BLaER1 treated with 17β-estradiol and CSF1 and Interleukin-3, amounts not matched to agents 10 nM and 100 nM (cell line): ENCODE results near the gene MAGI2.

Experiments
- H3K27ac ChIP-seq, 11 experiments: shearing (Covaris generic); formaldehyde crosslinking; 2 replicates each; pipeline ENCODE4 v1.8.1; 2022
- H3K27me3 ChIP-seq, 11 experiments: shearing (Covaris generic); formaldehyde crosslinking; 2 replicates each; pipeline ENCODE4 v1.8.1; 2022
- H3K36me3 ChIP-seq, 11 experiments: shearing (Covaris generic); formaldehyde crosslinking; 2 replicates each; pipeline ENCODE4 v1.8.1; 2022
- H3K4me1 ChIP-seq, 10 experiments: shearing (Covaris generic); formaldehyde crosslinking; 2 replicates each; pipeline ENCODE4 v1.8.1; 2022
- H3K4me2 ChIP-seq, 11 experiments: shearing (Covaris generic); formaldehyde crosslinking; 2 replicates each; pipeline ENCODE4 v1.8.1; 2022
- H3K4me3 ChIP-seq, 10 experiments: shearing (Covaris generic); formaldehyde crosslinking; 2 replicates each; pipeline ENCODE4 v1.8.1; 2022
- H3K9ac ChIP-seq, 11 experiments: shearing (Covaris generic); formaldehyde crosslinking; 2 replicates each; pipeline ENCODE4 v1.8.1; 2022
- H3K9me3 ChIP-seq, 11 experiments: shearing (Covaris generic); formaldehyde crosslinking; replicated peaks in 1 of 11; 2 replicates each; pipeline ENCODE4 v1.8.1; 2022
- H4K20me1 ChIP-seq, 11 experiments: shearing (Covaris generic); formaldehyde crosslinking; 2 replicates each; pipeline ENCODE4 v1.8.1; 2022
- Cebpa-rat ChIP-seq, 11 experiments: shearing (Covaris generic); IDR thresholded peaks; 2 replicates each; pipeline ENCODE4 v1.8.1; 2022

The MAGI2 gene

DNA sequence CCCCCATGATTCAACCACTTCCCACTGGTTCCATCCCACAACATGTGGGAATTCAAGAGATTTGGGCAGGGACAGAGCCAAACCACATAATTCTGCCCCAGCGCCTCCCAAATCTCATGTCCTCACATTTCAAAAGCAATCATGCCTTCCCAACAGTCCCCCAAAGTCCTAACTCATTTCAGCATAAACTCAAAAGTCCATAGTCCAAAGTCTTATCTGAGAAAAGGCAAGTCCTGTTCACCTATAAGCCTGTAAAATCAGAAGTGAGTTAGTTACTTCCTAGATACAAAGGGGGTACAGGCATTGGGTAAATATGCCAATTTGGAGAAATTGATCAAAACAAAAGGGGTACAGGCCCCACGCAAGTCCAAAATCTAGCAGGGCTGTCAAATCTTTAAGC lies 272.9 kb downstream of the MAGI2 start:
- no peak for TF ChIP-seq Cebpa-rat (IDR thresholded peaks at IDR 0.05)
- H3K4me2 ChIP-seq, result no peak overlapping the region
- H3K9me3 ChIP-seq, result peaks cover 0 to 9% (median 0%) of the 10 kb centered on the region in 11 experiments; a peak in 4 of 22 replicates
- no peaks in the 10 kb centered on the region for H3K27me3 ChIP-seq
- H3K27ac ChIP-seq, result no peak overlapping the region
- H3K4me1 ChIP-seq, result peaks cover 0 to 7% (median 2%) of the 10 kb centered on the region in 10 experiments; a peak in 4 of 20 replicates
- H3K9ac ChIP-seq, result no peak overlapping the region
- no peaks in the 10 kb centered on the region for H4K20me1 ChIP-seq
- H3K4me3 ChIP-seq, result no peak overlapping the region
- no peaks in the 10 kb centered on the region for H3K36me3 ChIP-seq

DNA sequence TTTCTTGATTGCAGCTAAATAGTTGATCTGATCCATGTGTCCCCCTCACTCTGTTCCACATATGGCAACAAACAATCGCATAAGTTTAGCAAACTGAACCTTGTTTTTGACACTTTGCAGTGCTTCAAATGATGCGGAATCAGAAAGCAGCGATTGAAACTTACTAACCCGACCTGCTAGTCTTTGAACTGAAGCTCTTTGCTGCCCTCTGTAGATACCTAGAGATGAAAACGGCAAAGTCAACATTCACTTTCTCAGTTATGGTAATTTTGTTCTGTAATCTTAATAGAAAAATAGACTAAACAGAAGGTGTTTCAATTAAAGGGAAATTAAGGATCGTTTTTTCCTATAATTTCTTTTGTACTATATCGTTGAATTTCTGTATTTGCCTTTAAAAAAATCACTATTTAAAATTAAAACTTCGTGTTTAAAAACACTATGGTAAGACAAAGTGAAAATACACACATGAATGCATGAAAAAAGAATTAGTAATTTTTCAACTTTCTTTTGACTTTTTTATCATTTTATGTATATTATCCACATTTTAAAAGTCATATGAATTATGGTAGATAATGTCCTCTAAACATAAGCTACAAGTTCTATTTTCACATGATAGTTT lies 276.5 kb downstream of the MAGI2 start:
- Histone ChIP-seq H3K9me3 (peaks cover 0 to 9% (median 0%) of the 10 kb centered on the region in 11 experiments; a peak in 4 of 22 replicates), H4K20me1 (no peaks in the 10 kb centered on the region), H3K27me3 (no peaks in the 10 kb centered on the region), H3K27ac (no peak overlapping the region), H3K4me3 (no peak overlapping the region), H3K9ac (no peak overlapping the region), H3K4me2 (no peak overlapping the region), H3K4me1 (peaks cover 0 to 3% (median under 1%) of the 10 kb centered on the region in 10 experiments; a peak in 4 of 20 replicates), H3K36me3 (no peaks in the 10 kb centered on the region)
- no peak for TF ChIP-seq Cebpa-rat (IDR thresholded peaks at IDR 0.05)

DNA sequence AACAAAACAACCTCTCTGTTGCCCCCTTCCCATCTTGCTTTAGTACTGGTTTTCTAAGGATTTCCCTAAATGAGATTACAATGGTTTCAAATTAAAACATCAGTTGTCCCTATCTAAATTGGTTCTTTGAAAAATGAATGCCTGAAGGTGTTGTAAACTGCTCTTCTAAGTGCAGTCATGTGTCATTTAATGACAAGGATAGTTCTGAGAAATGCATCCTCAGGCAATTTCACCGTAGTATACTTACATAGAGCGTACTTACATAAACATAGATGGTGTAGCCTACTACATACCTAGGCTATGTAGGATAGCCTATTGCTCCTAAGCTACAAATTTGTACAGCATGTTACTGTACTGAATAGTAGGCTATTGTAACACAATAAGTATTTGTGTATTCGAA lies 278.1 kb downstream of the MAGI2 start:
- no peaks in the 10 kb centered on the region for H3K36me3 ChIP-seq
- H3K4me2 ChIP-seq, result no peak overlapping the region
- peaks cover 0 to 2% (median 0%) of the 10 kb centered on the region in 11 experiments; a peak in 2 of 22 replicates for H3K9me3 ChIP-seq
- no peak overlapping the region for H3K9ac ChIP-seq
- no peaks in the 10 kb centered on the region for H3K4me1 ChIP-seq
- no peak for TF ChIP-seq Cebpa-rat (IDR thresholded peaks at IDR 0.05)
- no peak overlapping the region for H3K4me3 ChIP-seq
- no peaks in the 10 kb centered on the region for H4K20me1 ChIP-seq
- H3K27ac ChIP-seq, result no peak overlapping the region
- no peaks in the 10 kb centered on the region for H3K27me3 ChIP-seq

DNA sequence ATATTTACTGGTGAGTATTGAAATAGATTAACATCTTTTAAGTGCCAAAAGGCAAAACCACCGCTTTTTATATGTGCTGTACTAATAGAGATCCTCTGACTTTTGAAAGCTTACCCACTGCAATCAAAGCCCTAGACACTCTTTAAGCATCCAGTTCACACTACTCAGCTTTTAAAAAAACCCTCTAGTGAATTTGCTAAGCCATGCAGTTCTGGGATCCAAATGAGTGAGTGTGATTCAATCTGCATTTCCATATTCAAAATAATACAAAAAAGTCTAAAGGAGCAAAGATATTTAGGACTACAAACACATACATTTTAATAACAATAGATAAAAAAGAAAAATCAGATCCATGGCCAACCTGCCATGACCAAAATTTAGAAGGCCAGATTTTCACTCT lies 288.2 kb downstream of the MAGI2 start:
- Histone ChIP-seq H4K20me1 (no peaks in the 10 kb centered on the region), H3K27ac (no peak overlapping the region)

DNA sequence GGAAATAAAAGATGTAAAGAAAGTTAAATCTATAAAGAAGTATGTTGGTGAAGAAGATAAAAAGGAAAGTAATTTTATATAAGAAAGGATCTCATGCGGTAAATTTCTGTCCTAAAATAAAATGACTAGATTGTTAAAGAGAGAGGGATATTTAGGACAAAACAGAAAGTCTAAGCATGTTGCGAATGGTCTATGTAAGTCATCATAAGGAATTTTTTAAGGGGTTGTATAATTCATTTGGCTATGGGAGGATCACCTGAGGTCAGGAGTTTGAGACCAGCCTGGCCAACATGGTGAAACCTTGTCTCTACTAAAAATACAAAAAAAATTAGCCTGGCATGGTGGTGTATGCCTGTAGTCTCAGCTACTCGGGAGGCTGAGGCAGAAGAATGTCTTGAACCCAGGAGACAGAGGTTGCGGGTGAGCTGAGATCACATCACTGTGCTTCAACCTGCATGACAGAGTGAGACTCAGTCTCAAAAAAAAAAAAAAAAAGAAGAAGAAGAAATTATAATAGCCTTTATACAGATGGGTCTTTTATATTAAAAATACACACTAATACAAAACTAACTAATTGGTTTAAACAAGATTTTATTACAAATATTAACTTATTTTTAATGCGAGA lies 294.3 kb downstream of the MAGI2 start:
- no peaks in the 10 kb centered on the region for H4K20me1 ChIP-seq
- H3K4me2 ChIP-seq, result no peak overlapping the region
- no peaks in the 10 kb centered on the region for H3K4me1 ChIP-seq
- no peaks in the 10 kb centered on the region for H3K36me3 ChIP-seq
- no peak overlapping the region for H3K27ac ChIP-seq
- H3K9ac ChIP-seq, result no peak overlapping the region
- H3K27me3 ChIP-seq, result no peaks in the 10 kb centered on the region
- no peak for TF ChIP-seq Cebpa-rat (IDR thresholded peaks at IDR 0.05)
- H3K4me3 ChIP-seq, result no peak overlapping the region
- peaks cover 20 to 38% (median 27%) of the 10 kb centered on the region in 11 experiments for H3K9me3 ChIP-seq

More for the DNA sequence above, 288.2 kb downstream of the MAGI2 start:
- H3K9ac ChIP-seq, result no peak overlapping the region
- H3K4me2 ChIP-seq, result no peak overlapping the region
- no peaks in the 10 kb centered on the region for H3K27me3 ChIP-seq
- no peaks in the 10 kb centered on the region for H3K36me3 ChIP-seq
- no peaks in the 10 kb centered on the region for H3K4me1 ChIP-seq
- TF ChIP-seq Cebpa-rat (IDR thresholded peaks at IDR 0.05), result no peak
- no peak overlapping the region for H3K4me3 ChIP-seq
- H3K9me3 ChIP-seq, result peaks cover 0 to 20% (median 13%) of the 10 kb centered on the region in 11 experiments; a peak in 16 of 22 replicates

DNA sequence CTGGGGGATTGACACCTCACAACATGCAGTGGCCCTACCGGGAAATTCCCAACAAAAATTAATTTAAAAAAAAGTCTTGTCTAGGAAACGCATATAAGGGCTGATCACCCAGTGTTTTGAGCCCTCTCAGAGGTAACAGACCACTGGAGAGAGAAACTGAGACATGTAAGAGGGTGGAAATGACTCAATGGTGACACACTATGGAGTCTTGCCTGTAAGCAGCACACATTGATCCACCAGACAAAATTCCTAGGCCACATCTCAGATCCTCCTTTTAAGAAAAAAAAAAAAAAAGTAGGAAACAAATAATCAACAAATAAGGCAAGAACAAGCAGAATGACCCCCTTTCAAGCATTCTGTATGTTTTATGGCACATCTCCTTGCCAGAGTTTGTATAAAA lies 296.2 kb downstream of the MAGI2 start:
- H3K36me3 ChIP-seq, result no peaks in the 10 kb centered on the region
- peaks cover 20 to 38% (median 27%) of the 10 kb centered on the region in 11 experiments for H3K9me3 ChIP-seq
- H3K4me1 ChIP-seq, result no peaks in the 10 kb centered on the region
- no peaks in the 10 kb centered on the region for H3K27me3 ChIP-seq
- no peak overlapping the region for H3K9ac ChIP-seq
- TF ChIP-seq Cebpa-rat (IDR thresholded peaks at IDR 0.05), result no peak
- no peak overlapping the region for H3K27ac ChIP-seq
- no peaks in the 10 kb centered on the region for H4K20me1 ChIP-seq
- H3K4me3 ChIP-seq, result no peak overlapping the region
- no peak overlapping the region for H3K4me2 ChIP-seq

DNA sequence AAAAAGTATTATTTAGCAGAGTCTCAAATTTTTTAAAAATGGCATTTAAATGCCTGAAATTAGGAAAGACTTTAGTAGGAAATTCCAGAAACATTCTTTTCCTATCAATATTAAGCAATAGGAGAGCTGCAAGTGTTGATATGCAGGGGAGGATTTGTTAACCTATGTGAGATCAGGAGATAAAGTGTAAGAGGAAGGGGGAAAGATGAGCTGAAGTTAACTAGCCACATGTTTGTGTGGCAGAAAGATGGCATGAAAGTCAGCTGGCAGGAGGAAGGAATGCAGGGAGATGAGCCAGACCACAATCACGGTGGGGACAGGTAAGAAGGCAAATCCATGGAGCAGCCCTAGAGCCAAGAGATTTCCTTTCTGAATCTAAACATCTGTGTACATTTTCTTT lies 303.6 kb downstream of the MAGI2 start:
- Histone ChIP-seq H3K27ac (no peak overlapping the region), H3K4me3 (no peak overlapping the region), H4K20me1 (no peaks in the 10 kb centered on the region), H3K4me2 (no peak overlapping the region), H3K9me3 (no peaks in the 10 kb centered on the region), H3K4me1 (peaks cover 0 to 4% (median 0%) of the 10 kb centered on the region in 10 experiments; a peak in 1 of 20 replicates), H3K27me3 (no peaks in the 10 kb centered on the region), H3K36me3 (no peaks in the 10 kb centered on the region), H3K9ac (no peak overlapping the region)
- no peak for TF ChIP-seq Cebpa-rat (IDR thresholded peaks at IDR 0.05)

DNA sequence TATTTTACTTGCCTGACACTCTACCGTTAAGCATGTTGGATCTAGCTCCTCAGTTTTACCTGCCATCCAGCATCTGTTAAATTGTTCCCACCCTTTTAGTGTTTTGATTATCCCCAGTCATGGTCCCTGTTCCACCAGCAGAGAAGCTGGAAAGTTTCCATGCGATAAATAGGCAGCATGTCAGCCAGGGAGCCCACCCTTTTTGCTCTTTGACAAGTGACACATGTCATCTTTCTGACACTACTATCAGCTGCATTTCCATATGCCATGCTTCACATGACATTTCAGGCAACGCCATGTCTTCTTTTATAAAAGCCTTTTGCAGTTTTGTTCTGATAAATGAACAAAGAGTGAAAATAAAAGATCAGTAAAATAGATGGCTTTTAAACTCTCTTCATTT lies 310.8 kb downstream of the MAGI2 start:
- H3K36me3 ChIP-seq, result no peaks in the 10 kb centered on the region
- no peak overlapping the region for H3K4me3 ChIP-seq
- H3K9me3 ChIP-seq, result peaks cover 0 to 2% (median 0%) of the 10 kb centered on the region in 11 experiments; a peak in 2 of 22 replicates
- no peaks in the 10 kb centered on the region for H4K20me1 ChIP-seq
- H3K27me3 ChIP-seq, result no peaks in the 10 kb centered on the region
- peaks cover 0 to 4% (median 0%) of the 10 kb centered on the region in 10 experiments; a peak in 1 of 20 replicates for H3K4me1 ChIP-seq
- no peak overlapping the region for H3K9ac ChIP-seq
- H3K4me2 ChIP-seq, result no peak overlapping the region
- H3K27ac ChIP-seq, result no peak overlapping the region
- TF ChIP-seq Cebpa-rat (IDR thresholded peaks at IDR 0.05), result no peak

DNA sequence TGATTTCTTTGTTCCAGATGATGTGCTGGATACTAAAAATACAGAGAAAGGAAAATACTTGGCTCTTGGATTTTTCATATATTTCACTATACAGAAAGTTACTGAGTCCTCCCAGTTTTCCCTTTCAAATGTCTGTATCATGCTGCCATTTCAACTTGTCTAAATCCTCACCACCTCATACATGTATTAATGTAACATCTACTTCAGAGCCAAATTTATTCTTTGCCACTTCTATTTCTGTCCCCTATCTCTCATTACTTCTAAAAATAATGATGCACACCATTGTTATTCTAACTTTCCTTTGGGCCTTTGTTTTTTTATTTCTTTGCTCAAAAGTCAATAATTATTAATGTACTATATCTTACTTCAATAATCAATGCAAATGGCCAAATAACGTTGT lies 312.2 kb downstream of the MAGI2 start:
- H3K27ac ChIP-seq, result no peak overlapping the region
- H3K4me1 ChIP-seq, result peaks cover 0 to 4% (median 0%) of the 10 kb centered on the region in 10 experiments; a peak in 1 of 20 replicates
- no peaks in the 10 kb centered on the region for H3K27me3 ChIP-seq
- H4K20me1 ChIP-seq, result no peaks in the 10 kb centered on the region
- H3K36me3 ChIP-seq, result no peaks in the 10 kb centered on the region
- H3K9ac ChIP-seq, result no peak overlapping the region
- H3K4me2 ChIP-seq, result no peak overlapping the region
- TF ChIP-seq Cebpa-rat (IDR thresholded peaks at IDR 0.05), result no peak
- H3K9me3 ChIP-seq, result peaks cover 0 to 3% (median 0%) of the 10 kb centered on the region in 11 experiments; a peak in 2 of 22 replicates
- H3K4me3 ChIP-seq, result no peak overlapping the region

DNA sequence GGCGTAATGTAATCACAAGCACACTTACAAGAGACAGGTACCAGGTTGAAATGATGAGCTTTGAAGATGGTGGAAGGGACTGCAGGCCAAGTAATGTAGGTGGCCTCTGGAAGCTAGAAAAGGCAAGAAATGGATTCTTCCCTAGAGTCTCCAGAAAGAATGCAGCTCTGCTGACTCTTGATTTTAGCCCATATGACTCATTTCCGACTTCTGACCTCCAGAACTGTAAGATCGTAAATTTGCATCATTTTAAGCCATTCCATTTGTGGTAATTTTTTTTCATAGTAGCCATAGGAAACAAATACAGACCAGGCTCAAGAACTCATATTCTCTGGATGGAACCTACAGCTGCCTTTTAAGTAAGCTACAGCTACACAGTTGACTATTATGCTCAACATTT lies 315.5 kb downstream of the MAGI2 start:
- Histone ChIP-seq H3K4me2 (no peak overlapping the region), H3K9ac (no peak overlapping the region), H4K20me1 (no peaks in the 10 kb centered on the region), H3K4me3 (no peak overlapping the region), H3K36me3 (no peaks in the 10 kb centered on the region), H3K4me1 (no peaks in the 10 kb centered on the region), H3K27ac (no peak overlapping the region), H3K27me3 (no peaks in the 10 kb centered on the region), H3K9me3 (peaks cover 0 to 3% (median 0%) of the 10 kb centered on the region in 11 experiments; a peak in 2 of 22 replicates)
- no peak for TF ChIP-seq Cebpa-rat (IDR thresholded peaks at IDR 0.05)
